Muscle of back (tissue), 13 donors: ENCODE measurements around the gene MTX1. TPM values are rescaled to one million over a fixed set of nuclear protein-coding genes. Genes with fewer than 3 reads are reported as not detected.
"Not testable (repeated sequence)": the region's sequence is repeated elsewhere in the genome, so short reads cannot be mapped to it uniquely, and the experiment has no call there.

Experiments
- DNase-seq, 3 donors: peaks; one replicate each; pipeline versions ENCODE4 v3.0.0 to v3.0.0-alpha.2; 2013
- long read RNA-seq, 9 donors: transcript quantifications; one replicate each; lab custom pipeline, GENCODE V29; 2026
- polyA plus RNA-seq, 10 donors: library from polyadenylated mRNA; unstranded; fragments of 120-200 nt; gene quantifications; one replicate each; pipeline ENCODE4 v1.2.1, GENCODE V29; 2013; ENCODE audit not compliant: insufficient read length in 10 of 10

Gene MTX1
- polyA plus RNA-seq, result 10 to 100 TPM; 16.3 to 26.1 (median 21.6) TPM
- long read RNA-seq, donor 1, transcript MTX1-202 (8 exons, 1,632 nt), result major isoform, 5 of 5 reads
- long read RNA-seq, donor 1, partial matches to known transcripts, result 0 of 5 reads
- long read RNA-seq, donor 1, other reads (novel, unspliced or antisense), result 0 of 5 reads
- long read RNA-seq, donor 2, transcript MTX1-202 (8 exons, 1,632 nt), result major isoform, 8 of 8 reads
- long read RNA-seq, donor 2, partial matches to known transcripts, result 0 of 8 reads
- long read RNA-seq, donor 2, other reads (novel, unspliced or antisense), result 0 of 8 reads
- long read RNA-seq, donor 3, result 0 reads
- long read RNA-seq, donor 4, transcript MTX1-202 (8 exons, 1,632 nt), result major isoform, 6 of 6 reads
- long read RNA-seq, donor 4, partial matches to known transcripts, result 0 of 6 reads
- long read RNA-seq, donor 4, other reads (novel, unspliced or antisense), result 0 of 6 reads
- long read RNA-seq, donor 5, transcript MTX1-202 (8 exons, 1,632 nt), result major isoform, 7 of 8 reads
- long read RNA-seq, donor 5, partial matches to known transcripts, result 0 of 8 reads
- long read RNA-seq, donor 5, other reads (novel, unspliced or antisense), result 0 of 8 reads
- long read RNA-seq, donor 6, transcript MTX1-202 (8 exons, 1,632 nt), result major isoform, 8 of 8 reads
- long read RNA-seq, donor 6, partial matches to known transcripts, result 0 of 8 reads
- long read RNA-seq, donor 6, other reads (novel, unspliced or antisense), result 0 of 8 reads
- long read RNA-seq, donor 7, transcript MTX1-202 (8 exons, 1,632 nt), result major isoform, 7 of 9 reads
- long read RNA-seq, donor 7, partial matches to known transcripts, result 0 of 9 reads
- long read RNA-seq, donor 7, other reads (novel, unspliced or antisense), result 0 of 9 reads
- long read RNA-seq, donor 8, transcript MTX1-202 (8 exons, 1,632 nt), result major isoform, 6 of 6 reads
- long read RNA-seq, donor 8, partial matches to known transcripts, result 0 of 6 reads
- long read RNA-seq, donor 8, other reads (novel, unspliced or antisense), result 0 of 6 reads
- long read RNA-seq, donor 9, partial matches to known transcripts, result 0 of 1 reads
- long read RNA-seq, donor 9, other reads (novel, unspliced or antisense), result 0 of 1 reads

GRCh38 chr1:155208541-155209311 lies at the start of gene MTX1:
MTX1 (plus strand) TSS chr1:155208695; CDS start chr1:155208805, 110 bp downstream.
- DNase-seq, result peak; percentile 91 to 98 (median 95)

GRCh38 chr1:155158991-155159390 lies 49.5 kb upstream of the MTX1 start:
- DNase-seq, result no peak

GRCh38 chr1:155160128-155160527 lies 48.4 kb upstream of the MTX1 start:
- DNase-seq, result no peak

- not testable (repeated sequence) for DNase-seq
Measured at GRCh38 chr1:155162631-155163030, 45.9 kb upstream of the MTX1 start.

- not testable (repeated sequence) for DNase-seq
Measured at GRCh38 chr1:155163785-155164184, 44.7 kb upstream of the MTX1 start.

- not testable (repeated sequence) for DNase-seq
Measured at GRCh38 chr1:155164625-155165024, 43.9 kb upstream of the MTX1 start.

GRCh38 chr1:155166051-155166470 lies 42.4 kb upstream of the MTX1 start:
- DNase-seq, result peak in 1 of 3 donors; percentile 57

- peak in 1 of 3 donors; percentile 84 for DNase-seq
Measured at GRCh38 chr1:155166471-155167165, 41.9 kb upstream of the MTX1 start.

- peak; percentile 64 to 90 (median 85) for DNase-seq
Measured at GRCh38 chr1:155167166-155168104, 41.1 kb upstream of the MTX1 start.

GRCh38 chr1:155168105-155168445 lies 40.4 kb upstream of the MTX1 start:
- DNase-seq, result not testable (repeated sequence)

GRCh38 chr1:155168456-155169210 lies 39.9 kb upstream of the MTX1 start:
- DNase-seq, result no peak

GRCh38 chr1:155169541-155169940 lies 39.0 kb upstream of the MTX1 start:
- no peak for DNase-seq

- DNase-seq, result no peak
Measured at GRCh38 chr1:155170101-155170785, 38.3 kb upstream of the MTX1 start.

GRCh38 chr1:155170806-155171205 lies 37.7 kb upstream of the MTX1 start:
- no peak for DNase-seq

GRCh38 chr1:155171836-155172731 lies 36.4 kb upstream of the MTX1 start:
- DNase-seq, result no peak

GRCh38 chr1:155172732-155173477 lies 35.6 kb upstream of the MTX1 start, which contains the start of gene KRTCAP2:
KRTCAP2 (minus strand) TSS chr1:155173304; CDS start chr1:155173224, 80 bp downstream.
- peak; percentile 95 to 97 (median 97) for DNase-seq
